Occipital lobe (tissue), 2 donors: ENCODE measurements around the gene TTN. TPM values are rescaled to one million over a fixed set of nuclear protein-coding genes. Genes with fewer than 3 reads are reported as not detected.

Source experiments
- DNase-seq: peaks from one replicate; lab custom pipeline; 2025; lab: John Stamatoyannopoulos, UW
- total RNA-seq: library from RNA; depleted of rRNA; stranded (reverse); fragments of >200 nt; gene quantifications from one replicate; pipeline ENCODE4 v1.2.3, GENCODE V29; 2014

TTN gene
- 3.7 TPM for total RNA-seq

- DNase-seq = no peak
These were observed at the start of gene TTN for GRCh38 chr2:178807227-178808008. Gene TTN, minus strand, starts transcription at chr2:178807423. Its CDS starts 2,781 bp downstream, at chr2:178804642.

- DNase-seq = no peak
These were observed 47.9 kb upstream of the TTN start for GRCh38 chr2:178855151-178855550.

- no peak for DNase-seq
These were observed 41.1 kb upstream of the TTN start for GRCh38 chr2:178848335-178848734.

- no peak for DNase-seq
These were observed 39.2 kb upstream of the TTN start for GRCh38 chr2:178846458-178846802.

- no peak for DNase-seq
These were observed 38.6 kb upstream of the TTN start for GRCh38 chr2:178845566-178846457.

GRCh38 chr2:178844701-178845100 is 37.5 kb upstream of the TTN start:
- DNase-seq = no peak

- no peak for DNase-seq
These were observed 37.0 kb upstream of the TTN start for GRCh38 chr2:178844269-178844668.

- no peak for DNase-seq
These were observed 36.5 kb upstream of the TTN start for GRCh38 chr2:178843697-178844096.

GRCh38 chr2:178836807-178837206 is 29.6 kb upstream of the TTN start:
- DNase-seq = no peak

- no peak for DNase-seq
These were observed 26.9 kb upstream of the TTN start for GRCh38 chr2:178834086-178834485.

- DNase-seq = no peak
These were observed 26.2 kb upstream of the TTN start for GRCh38 chr2:178833382-178833781.

- no peak for DNase-seq
These were observed 23.2 kb upstream of the TTN start for GRCh38 chr2:178830451-178830850.

- DNase-seq = no peak
These were observed 22.8 kb upstream of the TTN start for GRCh38 chr2:178829981-178830380.

GRCh38 chr2:178829299-178829960 is 22.2 kb upstream of the TTN start:
- DNase-seq = no peak

GRCh38 chr2:178828486-178828881 is 21.3 kb upstream of the TTN start:
- no peak for DNase-seq

GRCh38 chr2:178827739-178828485 is 20.7 kb upstream of the TTN start:
- no peak for DNase-seq

GRCh38 chr2:178827111-178827510 is 19.9 kb upstream of the TTN start:
- DNase-seq = no peak

- no peak for DNase-seq
These were observed 18.0 kb upstream of the TTN start for GRCh38 chr2:178825183-178825582.

- no peak for DNase-seq
These were observed 17.0 kb upstream of the TTN start for GRCh38 chr2:178824181-178824580.

- no peak for DNase-seq
These were observed 12.8 kb upstream of the TTN start for GRCh38 chr2:178819992-178820391.

GRCh38 chr2:178819147-178819875 is 12.1 kb upstream of the TTN start:
- no peak for DNase-seq
